Tibial artery (tissue), 4 donors: ENCODE measurements around the gene HOXC5.
A peak's percentile ranks its signal among the peaks of the same experiment; 100 is the strongest.

ENCODE experiments used
- DNase-seq, 2 donors: peaks; one replicate each; pipeline ENCODE4 v3.0.0-alpha.2; 2019
- H3K27ac ChIP-seq, 2 donors: fragments of 200-600 bp; sonication (generic) in 1 of 2; 1 replicate in 1 of 2; 2 replicates in 1 of 2; pipeline ENCODE4 v1.5.1; 2018 to 2019; ENCODE audit warnings: mild to moderate bottlenecking in 1 of 2
- H3K27me3 ChIP-seq, 2 donors: fragments of 200-600 bp; sonication (generic) in 1 of 2; one replicate each; pipeline versions ENCODE4 v1.5.1 to v1.6.0; 2016 to 2019
- H3K36me3 ChIP-seq, 3 donors: fragments of 200-600 bp; sonication (generic) in 2 of 3; one replicate each; pipeline ENCODE4 v1.5.1; 2016 to 2019; ENCODE audit warnings: mild to moderate bottlenecking in 2 of 3
- H3K4me1 ChIP-seq, 4 donors: fragments of 200-600 bp; sonication (generic) in 2 of 4; 1 replicate in 3 of 4; 2 replicates in 1 of 4; pipeline ENCODE4 v1.5.1; 2016 to 2019
- H3K4me3 ChIP-seq, 2 donors: fragments of 200-600 bp; sonication (generic) in 1 of 2; 1 replicate in 1 of 2; 2 replicates in 1 of 2; pipeline ENCODE4 v1.5.1; 2018 to 2019; ENCODE audit warnings: mild to moderate bottlenecking in 2 of 2
- H3K9me3 ChIP-seq, 3 donors: fragments of 200-600 bp; sonication (generic) in 1 of 3; one replicate each; pipeline ENCODE4 v1.5.1; 2016 to 2019
- CTCF ChIP-seq, 2 experiments: fragments of 200-600 bp in 1 of 2; fragments of 450-650 bp in 1 of 2; IDR thresholded peaks; one replicate each; pipeline ENCODE4 v1.5.1; 2017 to 2019; ENCODE audit warnings: antibody characterized with exemption in 2 of 2, mild to moderate bottlenecking in 1 of 2, moderate library complexity in 1 of 2
- intact Hi-C: fragments of 100-400 bp; cut with DNase I; formaldehyde crosslinking; loops from one replicate; pipeline ENCODE4 v1.15.0; 2023; ENCODE audit warnings: low total_unique reads

HOXC5 gene

GRCh38 chr12:54007538-54008259 is 25.2 kb upstream of the HOXC5 start:
- H3K27me3 ChIP-seq: no peaks in the 10 kb centered on the region

GRCh38 chr12:54008260-54008552 is 24.6 kb upstream of the HOXC5 start:
- intact Hi-C loops: loop anchor here (5.0 kb wide), 1 partner anchor 184 kb away; no protein-coding TSS in a partner anchor
- Histone ChIP-seq H3K27me3 (no peaks in the 10 kb centered on the region), H3K4me1 (peaks cover 0 to 83% (median 59%) of the 10 kb centered on the region in 4 donors), H3K36me3 (no peaks in the 10 kb centered on the region), H3K9me3 (no peaks in the 10 kb centered on the region), H3K4me3 (peak overlapping the region; percentile 59 to 64), H3K27ac (peak overlapping the region; percentile 80 to 98)
- no peak for DNase-seq
- TF ChIP-seq CTCF (IDR thresholded peaks at IDR 0.05): no peak

More at GRCh38 chr12:54007538-54008259, 25.2 kb upstream of the HOXC5 start:
- H3K9me3 ChIP-seq: no peaks in the 10 kb centered on the region
- no peak for TF ChIP-seq CTCF (IDR thresholded peaks at IDR 0.05)
- H3K36me3 ChIP-seq: no peaks in the 10 kb centered on the region
- intact Hi-C loops: loop anchor here (5.0 kb wide), 1 partner anchor 185 kb away; no protein-coding TSS in a partner anchor
- no peak for DNase-seq
- peaks cover 0 to 83% (median 56%) of the 10 kb centered on the region in 4 donors for H3K4me1 ChIP-seq
- H3K4me3 ChIP-seq: peak overlapping the region in 1 of 2 donors; percentile 64
- H3K27ac ChIP-seq: peak overlapping the region in 1 of 2 donors; percentile 98

GRCh38 chr12:54009171-54010052 is 23.4 kb upstream of the HOXC5 start:
- H3K9me3 ChIP-seq: no peaks in the 10 kb centered on the region
- no peak for TF ChIP-seq CTCF (IDR thresholded peaks at IDR 0.05)
- intact Hi-C loops: loop anchor here (5.0 kb wide), 1 partner anchor 183 kb away; no protein-coding TSS in a partner anchor
- H3K4me3 ChIP-seq: peak overlapping the region; percentile 59 to 64
- no peak for DNase-seq
- peaks cover 0 to 83% (median 57%) of the 10 kb centered on the region in 4 donors for H3K4me1 ChIP-seq
- peak overlapping the region; percentile 80 to 98 for H3K27ac ChIP-seq
- H3K27me3 ChIP-seq: no peaks in the 10 kb centered on the region
- H3K36me3 ChIP-seq: no peaks in the 10 kb centered on the region

- intact Hi-C loops: no loop called here
- Histone ChIP-seq H3K27ac (peak overlapping the region; percentile 80 to 98), H3K4me3 (peak overlapping the region; percentile 59 to 64), H3K27me3 (no peaks in the 10 kb centered on the region), H3K9me3 (no peaks in the 10 kb centered on the region), H3K4me1 (peaks cover 0 to 85% (median 55%) of the 10 kb centered on the region in 4 donors), H3K36me3 (no peaks in the 10 kb centered on the region)
- no peak for TF ChIP-seq CTCF (IDR thresholded peaks at IDR 0.05)
- no peak for DNase-seq
These were observed 22.5 kb upstream of the HOXC5 start for GRCh38 chr12:54010053-54010971.
